Measurements from ENCODE around the gene TAF3. TPM values are rescaled to one million over a fixed set of nuclear protein-coding genes. Genes with fewer than 3 reads are reported as not detected.

TAF3 gene
- total and polyA plus RNA-seq, 8 donors, result 2.3 to 13.4 (median 6.5) TPM

- Histone ChIP-seq H3K27ac (no peak overlapping the region), H3K9me3 (no peaks in the 10 kb centered on the region), H3K27me3 (no peaks in the 10 kb centered on the region), H3K36me3 (peaks cover 0 to 35% (median 21%) of the 10 kb centered on the region in 4 donors), H3K4me1 (no peaks in the 10 kb centered on the region), H3K4me3 (no peak overlapping the region)
- intact Hi-C loops (cut with DNase I; ENCODE audit: low total_unique reads), result no loop called here
- TF ChIP-seq POLR2AphosphoS5 (IDR thresholded peaks at IDR 0.05) (no peak), POLR2A (IDR thresholded peaks at IDR 0.05) (no peak), EP300 (IDR thresholded peaks at IDR 0.05) (no peak), CTCF (IDR thresholded peaks at IDR 0.05) (no peak)
- WGBS, 5 donors, result 56 to 67% (median 65%) methylated on average over 1 of the region's 1 CpG
- no peak for DNase-seq
Observed at GRCh38 chr10:7980196-7980595, 161.9 kb downstream of the TAF3 start.

- no peak for TF ChIP-seq POLR2AphosphoS5 (IDR thresholded peaks at IDR 0.05)
- no peak for TF ChIP-seq CTCF (IDR thresholded peaks at IDR 0.05)
- TF ChIP-seq POLR2A (IDR thresholded peaks at IDR 0.05), result no peak
- no peak for TF ChIP-seq EP300 (IDR thresholded peaks at IDR 0.05)
Observed at GRCh38 chr10:7982727-7983126, 164.4 kb downstream of the TAF3 start.

GRCh38 chr10:7984325-7984724, 166.0 kb downstream of the TAF3 start:
- TF ChIP-seq CTCF (IDR thresholded peaks at IDR 0.05) (no peak), EP300 (IDR thresholded peaks at IDR 0.05) (no peak), POLR2A (IDR thresholded peaks at IDR 0.05) (no peak), POLR2AphosphoS5 (IDR thresholded peaks at IDR 0.05) (no peak)
- no peak for DNase-seq
- Histone ChIP-seq H3K4me3 (no peak overlapping the region), H3K9me3 (no peaks in the 10 kb centered on the region), H3K36me3 (peaks cover 0 to 20% (median 8%) of the 10 kb centered on the region in 4 donors), H3K27ac (no peak overlapping the region), H3K4me1 (no peaks in the 10 kb centered on the region), H3K27me3 (no peaks in the 10 kb centered on the region)
- intact Hi-C loops (cut with DNase I; ENCODE audit: low total_unique reads), result no loop called here
- WGBS, 5 donors, result 80 to 93% (median 91%) methylated on average over 3 of the region's 3 CpGs

More at GRCh38 chr10:7982727-7983126, 164.4 kb downstream of the TAF3 start:
- H3K36me3 ChIP-seq, result peaks cover 0 to 32% (median 14%) of the 10 kb centered on the region in 4 donors
- H3K9me3 ChIP-seq, result no peaks in the 10 kb centered on the region
- H3K4me1 ChIP-seq, result no peaks in the 10 kb centered on the region
- no peak overlapping the region for H3K27ac ChIP-seq
- WGBS, 5 donors, result 94 to 99% (median 97%) methylated on average over 5 of the region's 5 CpGs
- intact Hi-C loops (cut with DNase I; ENCODE audit: low total_unique reads), result no loop called here
- no peaks in the 10 kb centered on the region for H3K27me3 ChIP-seq
- H3K4me3 ChIP-seq, result no peak overlapping the region
- DNase-seq, result no peak

- no peaks in the 10 kb centered on the region for H3K27me3 ChIP-seq
- H3K9me3 ChIP-seq, result no peaks in the 10 kb centered on the region
- no peak overlapping the region for H3K27ac ChIP-seq
- no peaks in the 10 kb centered on the region for H3K4me1 ChIP-seq
- H3K36me3 ChIP-seq, result peaks cover 0 to 20% (median 8%) of the 10 kb centered on the region in 4 donors
- intact Hi-C loops (cut with DNase I; ENCODE audit: low total_unique reads), result no loop called here
- TF ChIP-seq POLR2AphosphoS5 (IDR thresholded peaks at IDR 0.05) (no peak), CTCF (IDR thresholded peaks at IDR 0.05) (no peak), POLR2A (IDR thresholded peaks at IDR 0.05) (no peak), EP300 (IDR thresholded peaks at IDR 0.05) (no peak)
- no peak overlapping the region for H3K4me3 ChIP-seq
- WGBS, 5 donors, result 91 to 92% (median 92%) methylated on average over 7 of the region's 7 CpGs
- DNase-seq, result no peak
Observed at GRCh38 chr10:7984896-7985295, 166.6 kb downstream of the TAF3 start.

Measured in stomach (tissue), 9 donors.